Nephron (organoid): ENCODE measurements around the gene PPM1H.
A peak's percentile ranks its signal among the peaks of the same experiment; 100 is the strongest.

Experiments used
- H3K27ac Mint-ChIP-seq, 3 experiments: 2 replicates each; pipeline ENCODE4 v1.8.0; 2020; ENCODE audit warnings: mixed read lengths in 3 of 3, mild to moderate bottlenecking in 2 of 3, moderate library complexity in 1 of 3
- H3K27me3 Mint-ChIP-seq: 2 replicates; pipeline ENCODE4 v1.8.0; 2021; ENCODE audit warnings: low read depth, mild to moderate bottlenecking, moderate library complexity, mixed read lengths
- H3K36me3 Mint-ChIP-seq: 2 replicates; pipeline ENCODE4 v1.8.0; 2020; ENCODE audit warnings: low read depth, mixed read lengths
- H3K4me1 Mint-ChIP-seq: 2 replicates; pipeline ENCODE4 v1.8.0; 2020; ENCODE audit warnings: mixed read lengths
- H3K4me3 Mint-ChIP-seq, 3 experiments: 2 replicates each; pipeline ENCODE4 v1.8.0; 2020; ENCODE audit warnings: mild to moderate bottlenecking in 3 of 3, mixed read lengths in 3 of 3, moderate library complexity in 2 of 3
- H3K9me3 Mint-ChIP-seq: 2 replicates; pipeline ENCODE4 v1.8.0; 2020; ENCODE audit warnings: mixed read lengths
- CTCF ChIP-seq, 3 experiments: fragments of 200-600 bp; sonication (generic); IDR thresholded peaks; one replicate each; pipeline ENCODE4 v1.5.0; 2021; ENCODE audit warnings: antibody characterized with exemption in 3 of 3; ENCODE audit not compliant: unreplicated experiment in 3 of 3

PPM1H gene

GRCh38 chr12:62963486-62964041 is 28.6 kb upstream of the PPM1H start:
- no peak for TF ChIP-seq CTCF (IDR thresholded peaks at IDR 0.05; ENCODE audit: unreplicated experiment in 3 of 3)
- no peaks in the 10 kb centered on the region for H3K27me3 Mint-ChIP-seq
- no peaks in the 10 kb centered on the region for H3K9me3 Mint-ChIP-seq
- H3K4me1 Mint-ChIP-seq, result peaks cover 8% of the 10 kb centered on the region
- H3K36me3 Mint-ChIP-seq, result no peaks in the 10 kb centered on the region
- H3K4me3 Mint-ChIP-seq, result no peak overlapping the region
- H3K27ac Mint-ChIP-seq, result peak overlapping the region in 1 of 3 experiments; percentile 50

DNA sequence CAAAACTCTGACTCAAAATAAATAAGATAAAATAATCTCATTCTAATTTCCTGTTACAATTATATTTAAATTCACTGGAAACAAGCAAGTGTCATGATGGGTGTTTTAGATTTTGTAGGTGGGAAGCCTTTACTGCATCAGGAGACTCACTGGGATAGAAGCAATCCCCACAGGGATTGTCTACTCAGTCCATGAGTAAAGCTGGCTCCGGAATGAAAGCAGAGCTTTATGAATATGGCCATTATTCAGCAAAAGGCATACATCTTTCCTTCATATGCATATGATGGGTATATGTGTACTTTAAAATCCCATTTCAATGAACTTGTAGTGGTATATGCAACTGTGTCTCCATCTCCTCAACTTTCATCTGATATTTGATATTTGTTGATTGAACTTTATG is 25.4 kb upstream of the PPM1H start:
- H3K36me3 Mint-ChIP-seq, result no peaks in the 10 kb centered on the region
- no peak for TF ChIP-seq CTCF (IDR thresholded peaks at IDR 0.05; ENCODE audit: unreplicated experiment in 3 of 3)
- peaks cover 31% of the 10 kb centered on the region for H3K4me1 Mint-ChIP-seq
- H3K27me3 Mint-ChIP-seq, result no peaks in the 10 kb centered on the region
- no peak overlapping the region for H3K27ac Mint-ChIP-seq
- no peak overlapping the region for H3K4me3 Mint-ChIP-seq
- no peaks in the 10 kb centered on the region for H3K9me3 Mint-ChIP-seq

- Mint-ChIP-seq H3K27ac (peak overlapping the region in 2 of 3 experiments; percentile 96 to 98), H3K4me3 (no peak overlapping the region), H3K9me3 (no peaks in the 10 kb centered on the region), H3K4me1 (peaks cover 31% of the 10 kb centered on the region), H3K27me3 (no peaks in the 10 kb centered on the region), H3K36me3 (no peaks in the 10 kb centered on the region)
- TF ChIP-seq CTCF (IDR thresholded peaks at IDR 0.05; ENCODE audit: unreplicated experiment in 3 of 3), result no peak
Measured at GRCh38 chr12:62959745-62960144, 24.8 kb upstream of the PPM1H start.

GRCh38 chr12:62957233-62957953 is 22.4 kb upstream of the PPM1H start:
- Mint-ChIP-seq H3K4me1 (peaks cover 31% of the 10 kb centered on the region), H3K36me3 (no peaks in the 10 kb centered on the region), H3K27ac (peak overlapping the region; percentile 91 to 98 (median 96)), H3K4me3 (peak overlapping the region in 2 of 3 experiments; percentile 36 to 55), H3K27me3 (no peaks in the 10 kb centered on the region), H3K9me3 (peaks cover 3% of the 10 kb centered on the region)
- TF ChIP-seq CTCF (IDR thresholded peaks at IDR 0.05; ENCODE audit: unreplicated experiment in 3 of 3), result no peak

DNA sequence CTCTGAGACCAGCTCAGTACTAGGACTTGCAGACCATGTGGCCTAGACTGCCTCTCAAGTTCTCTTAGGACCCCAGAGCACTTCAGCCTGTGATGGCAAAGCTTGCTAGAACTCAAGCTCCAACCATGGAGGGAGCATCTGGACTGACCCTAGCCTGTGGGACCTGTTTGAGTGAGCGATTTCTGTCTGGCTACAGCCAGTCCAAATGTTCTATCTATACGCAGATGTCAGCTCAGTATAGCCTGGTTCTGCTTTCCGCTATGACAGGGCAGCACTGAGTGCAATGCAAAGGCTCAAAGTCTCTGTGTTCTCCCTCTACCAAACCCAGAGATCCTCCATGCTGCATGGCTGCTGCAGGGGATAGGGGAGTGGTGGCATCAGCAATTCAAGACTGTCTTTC is 20.7 kb upstream of the PPM1H start:
- no peak for TF ChIP-seq CTCF (IDR thresholded peaks at IDR 0.05; ENCODE audit: unreplicated experiment in 3 of 3)
- Mint-ChIP-seq H3K4me1 (peaks cover 31% of the 10 kb centered on the region), H3K27me3 (no peaks in the 10 kb centered on the region), H3K27ac (peak overlapping the region; percentile 73 to 98 (median 91)), H3K9me3 (peaks cover 11% of the 10 kb centered on the region), H3K4me3 (no peak overlapping the region), H3K36me3 (no peaks in the 10 kb centered on the region)

GRCh38 chr12:62950317-62950716 is 15.4 kb upstream of the PPM1H start:
- no peak overlapping the region for H3K27ac Mint-ChIP-seq
- peaks cover 21% of the 10 kb centered on the region for H3K9me3 Mint-ChIP-seq
- TF ChIP-seq CTCF (IDR thresholded peaks at IDR 0.05; ENCODE audit: unreplicated experiment in 3 of 3), result no peak
- H3K4me1 Mint-ChIP-seq, result no peaks in the 10 kb centered on the region
- no peaks in the 10 kb centered on the region for H3K36me3 Mint-ChIP-seq
- H3K4me3 Mint-ChIP-seq, result no peak overlapping the region
- H3K27me3 Mint-ChIP-seq, result no peaks in the 10 kb centered on the region
